ENCODE results near the gene OSTC.

DNA sequence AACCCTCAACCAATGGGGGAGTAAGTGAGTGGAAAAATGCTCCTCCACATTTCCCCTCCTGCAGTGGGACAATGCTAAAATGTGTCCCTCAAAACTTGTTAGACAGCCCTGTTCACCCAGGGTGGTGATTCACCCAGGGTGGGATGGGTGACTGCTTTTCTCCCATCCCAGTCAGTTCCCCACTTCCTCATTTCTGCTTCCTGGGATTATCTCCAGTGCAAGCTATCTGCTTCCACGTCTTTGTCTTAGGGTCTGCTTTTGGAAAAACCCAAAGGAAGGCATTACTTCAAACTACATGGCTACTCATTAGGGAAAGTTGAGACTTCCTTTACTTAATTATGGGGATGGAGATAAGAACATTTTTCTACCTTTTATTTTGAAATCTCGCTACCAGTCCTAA is 67.0 kb downstream of the OSTC start:
- TF ChIP-seq POLR2AphosphoS5 (IDR thresholded peaks at IDR 0.05; ENCODE audit: low read depth, low read length) (no peak), POLR2A (IDR thresholded peaks at IDR 0.05; ENCODE audit: low read depth, low read length) (no peak), SPI1 (IDR thresholded peaks at IDR 0.05; ENCODE audit: low read depth, low read length) (no peak), TAF1 (IDR thresholded peaks at IDR 0.05; ENCODE audit: low read depth, low read length) (no peak), POU2F2 (IDR thresholded peaks at IDR 0.05; ENCODE audit: low read depth, low read length) (no peak), PAX5 (IDR thresholded peaks at IDR 0.05; ENCODE audit: insufficient read depth, low read length, severe bottlenecking) (no peak)
